ENCODE data around the gene TMEM237.

The TMEM237 gene

DNA sequence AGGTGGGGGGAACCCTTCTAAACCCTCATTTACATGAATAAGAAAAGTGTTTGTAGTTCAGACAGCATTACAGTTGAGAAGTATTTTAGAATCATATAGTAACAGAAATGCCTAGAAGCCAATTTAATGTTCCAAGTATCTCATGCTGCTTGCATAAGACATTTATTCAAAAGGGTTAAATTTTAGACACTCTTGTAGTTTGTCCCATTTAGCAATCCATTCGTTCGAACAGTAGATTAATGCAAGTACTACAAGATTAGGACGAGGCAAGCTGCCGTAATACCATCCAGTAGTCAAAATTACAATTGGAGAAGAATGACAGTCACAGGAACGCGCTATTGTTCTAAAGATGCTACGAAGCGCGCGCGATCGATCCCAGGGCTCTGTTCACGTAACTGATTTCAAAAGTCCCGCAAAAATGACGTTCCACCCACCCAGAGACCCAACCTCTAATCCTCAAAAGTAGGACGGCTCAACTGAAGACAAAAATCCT is 1.2 kb downstream of the TMEM237 start:
- DNase-seq (ENCODE audit: low spot score) = no peak

DNA sequence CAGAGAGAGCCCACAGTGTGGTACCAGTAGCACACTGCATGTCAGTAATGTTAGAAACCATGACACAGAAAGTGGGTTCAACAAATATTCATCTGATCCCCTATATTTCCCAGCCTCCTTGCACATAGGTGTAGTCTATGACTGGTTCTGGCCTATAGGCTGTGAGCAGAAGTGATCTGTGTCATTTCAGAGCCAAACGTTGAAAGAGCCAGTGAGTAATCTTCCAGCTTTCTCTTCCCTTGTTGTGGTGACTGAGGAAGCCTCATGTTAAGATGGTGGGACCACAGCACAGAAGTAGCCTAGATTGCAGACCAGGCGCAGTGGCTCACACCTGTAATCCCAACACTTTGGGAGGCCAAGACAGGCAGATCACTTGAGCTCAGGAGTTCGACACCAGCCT is 4.1 kb downstream of the TMEM237 start:
- no peak for DNase-seq (ENCODE audit: low spot score)

DNA sequence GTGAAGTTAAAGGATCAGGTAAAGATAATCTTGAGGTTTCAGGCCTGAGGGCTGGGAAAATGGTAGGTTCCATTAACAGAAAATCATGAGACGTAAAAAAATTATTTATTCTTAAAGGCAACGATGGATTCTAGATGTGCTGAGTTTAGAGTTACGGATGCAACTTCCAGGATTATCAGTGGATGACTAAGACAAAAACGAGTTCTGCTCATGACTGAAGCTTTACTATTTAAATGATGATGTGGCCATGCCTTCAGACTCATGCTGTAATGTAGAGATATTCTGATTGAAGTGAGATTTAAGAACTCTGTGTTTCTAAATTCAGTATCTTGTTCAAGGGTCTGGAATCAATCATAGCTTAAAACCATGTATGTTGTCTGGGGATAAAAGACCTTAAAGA is 5.0 kb downstream of the TMEM237 start:
- no peak for DNase-seq (ENCODE audit: low spot score)

DNA sequence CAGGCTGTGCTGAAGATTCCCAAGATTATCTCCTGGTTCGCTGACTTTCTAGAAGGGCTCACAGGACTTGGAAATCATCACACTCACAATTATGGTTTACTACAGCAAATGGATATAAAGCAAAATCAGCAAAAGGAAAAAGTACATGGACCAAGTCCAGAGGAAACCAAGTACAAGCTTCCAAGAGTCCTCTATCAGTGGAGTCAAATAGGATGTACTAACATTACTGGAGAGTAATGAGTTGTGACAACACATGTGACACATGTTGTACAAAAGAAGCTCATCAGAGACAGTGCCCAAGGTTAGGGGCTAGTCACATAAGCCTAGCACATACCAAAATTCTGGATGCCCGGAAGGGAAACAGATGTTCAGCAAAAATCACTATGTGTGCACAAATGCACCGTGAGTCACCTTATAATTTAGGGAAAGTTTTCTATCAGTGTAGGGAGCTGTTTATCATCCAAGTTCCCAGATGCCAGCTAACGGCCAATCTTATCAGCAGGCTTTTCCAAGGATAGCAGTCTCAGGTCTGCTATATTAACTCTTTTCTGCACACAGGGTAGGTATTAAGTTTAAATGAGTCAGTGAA is 9.5 kb downstream of the TMEM237 start:
- DNase-seq (ENCODE audit: low spot score) = no peak

DNA sequence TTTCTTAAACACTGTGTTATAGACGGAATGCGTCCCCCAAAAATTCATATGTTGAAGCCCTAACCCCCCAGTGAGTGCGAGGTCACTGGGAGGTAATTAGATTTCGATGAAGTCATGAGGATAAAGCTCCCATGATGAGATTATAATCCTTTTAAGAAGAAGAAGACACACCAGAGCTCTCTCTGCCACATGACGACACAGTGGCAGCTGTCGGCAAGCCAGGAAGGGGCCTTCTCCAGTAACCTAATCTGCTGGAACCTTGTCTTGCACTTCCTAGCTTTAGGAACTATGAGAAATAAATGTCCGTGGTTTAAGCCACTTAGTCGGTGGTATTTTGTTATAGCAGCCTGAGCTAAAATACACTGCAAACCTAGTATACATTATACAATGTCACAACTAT is 12.3 kb downstream of the TMEM237 start:
- DNase-seq (ENCODE audit: low spot score) = no peak

DNA sequence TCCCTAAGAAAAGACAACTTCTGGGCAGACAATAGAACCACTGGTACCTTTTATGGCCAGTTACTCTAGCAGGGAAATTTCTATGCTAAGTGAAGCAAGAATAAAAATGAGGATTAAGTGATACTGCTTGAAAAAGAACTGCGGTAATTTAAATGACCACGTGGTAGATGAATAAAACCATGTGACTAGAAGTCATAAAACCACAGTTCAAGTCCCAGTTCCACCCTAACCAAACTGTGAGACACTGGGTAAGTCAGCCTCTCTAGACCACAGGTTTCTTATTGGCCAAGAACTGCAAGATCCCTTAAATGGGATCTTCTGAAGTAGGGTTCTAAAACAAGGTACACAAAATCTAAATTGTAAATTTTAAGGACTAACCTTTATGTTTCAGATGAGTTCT is 12.7 kb downstream of the TMEM237 start:
- DNase-seq (ENCODE audit: low spot score) = no peak

DNA sequence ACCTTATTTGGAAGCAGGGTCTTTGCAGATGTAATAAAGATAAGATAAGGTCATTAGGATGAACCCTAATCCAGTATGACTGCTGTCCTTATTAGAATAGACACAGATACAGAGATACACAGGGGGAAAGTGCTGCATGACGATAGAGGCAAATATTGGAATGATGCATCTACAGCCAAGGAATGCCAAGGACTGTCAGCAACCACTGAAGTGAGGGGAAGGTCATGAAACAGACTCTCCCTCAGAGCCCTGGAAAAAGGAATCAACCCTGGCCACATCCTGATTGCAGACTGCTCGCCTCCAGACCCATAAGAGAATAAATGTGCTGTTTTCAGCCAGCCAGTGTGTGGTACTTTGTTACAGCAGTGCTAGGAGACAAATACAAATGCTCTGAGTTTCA is 14.8 kb downstream of the TMEM237 start:
- no peak for DNase-seq (ENCODE audit: low spot score)

DNA sequence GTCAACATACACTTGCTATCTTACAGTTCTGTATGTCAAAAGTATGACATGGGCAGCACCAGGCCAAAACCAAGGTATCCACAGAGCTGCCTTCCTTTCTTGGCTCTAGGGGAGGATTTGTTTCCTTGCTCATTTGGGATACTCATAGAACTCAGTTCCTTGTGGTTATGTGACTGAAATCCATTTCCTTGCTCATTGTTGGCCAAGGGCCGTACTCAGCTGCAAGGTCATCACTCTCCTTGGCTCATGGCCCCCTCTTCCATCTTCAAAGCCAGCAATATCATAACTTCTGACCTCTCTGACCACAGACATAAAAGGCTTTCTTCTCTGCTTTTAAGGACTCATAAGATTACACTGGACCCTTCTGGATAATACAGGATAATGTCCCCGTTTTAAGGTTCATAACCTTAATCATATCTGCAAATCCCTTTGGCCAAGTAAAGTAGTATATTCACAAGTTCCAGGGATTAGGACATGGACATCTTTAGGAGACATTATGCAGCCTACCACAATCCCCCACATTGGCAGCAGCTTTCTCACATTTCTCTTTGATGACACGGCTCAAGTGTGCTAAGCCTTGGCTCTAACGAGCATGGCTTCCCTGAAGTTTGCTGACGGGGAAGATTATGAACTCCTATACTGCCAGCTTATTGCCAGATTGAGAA is 20.9 kb downstream of the TMEM237 start:
- no peak for DNase-seq (ENCODE audit: low spot score)

DNA sequence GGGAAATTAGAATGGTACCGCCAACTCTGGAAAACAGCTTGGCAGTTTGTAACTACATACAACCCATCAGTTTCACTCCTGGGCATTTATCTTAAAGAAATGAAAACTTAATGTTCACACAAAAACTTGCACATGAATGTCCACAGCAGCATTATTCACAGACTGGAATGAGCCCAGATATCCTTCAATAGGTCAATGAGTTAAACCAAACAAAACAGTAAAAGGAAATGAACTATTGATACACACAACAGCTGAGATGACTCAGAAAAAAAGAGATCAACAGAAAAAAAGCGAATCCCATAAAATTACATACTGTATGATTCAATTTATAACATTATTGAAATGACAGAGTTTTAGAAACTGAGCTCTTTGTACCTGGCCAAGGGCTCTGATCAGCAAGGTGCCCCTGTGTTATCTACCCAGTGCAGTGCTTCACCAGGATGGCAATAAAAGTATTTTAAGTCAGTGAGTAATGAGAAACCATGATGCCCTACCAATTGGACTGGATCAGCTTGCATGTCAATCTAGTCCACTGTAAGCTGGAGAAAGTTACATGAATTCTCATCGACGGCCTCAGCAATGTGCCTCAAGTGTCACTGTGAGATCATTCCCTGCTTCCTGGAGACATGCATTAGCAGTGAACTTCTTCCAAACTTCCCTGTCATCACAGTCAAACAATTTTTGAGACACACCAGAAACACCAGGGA is 21.9 kb downstream of the TMEM237 start:
- DNase-seq (ENCODE audit: low spot score) = no peak

DNA sequence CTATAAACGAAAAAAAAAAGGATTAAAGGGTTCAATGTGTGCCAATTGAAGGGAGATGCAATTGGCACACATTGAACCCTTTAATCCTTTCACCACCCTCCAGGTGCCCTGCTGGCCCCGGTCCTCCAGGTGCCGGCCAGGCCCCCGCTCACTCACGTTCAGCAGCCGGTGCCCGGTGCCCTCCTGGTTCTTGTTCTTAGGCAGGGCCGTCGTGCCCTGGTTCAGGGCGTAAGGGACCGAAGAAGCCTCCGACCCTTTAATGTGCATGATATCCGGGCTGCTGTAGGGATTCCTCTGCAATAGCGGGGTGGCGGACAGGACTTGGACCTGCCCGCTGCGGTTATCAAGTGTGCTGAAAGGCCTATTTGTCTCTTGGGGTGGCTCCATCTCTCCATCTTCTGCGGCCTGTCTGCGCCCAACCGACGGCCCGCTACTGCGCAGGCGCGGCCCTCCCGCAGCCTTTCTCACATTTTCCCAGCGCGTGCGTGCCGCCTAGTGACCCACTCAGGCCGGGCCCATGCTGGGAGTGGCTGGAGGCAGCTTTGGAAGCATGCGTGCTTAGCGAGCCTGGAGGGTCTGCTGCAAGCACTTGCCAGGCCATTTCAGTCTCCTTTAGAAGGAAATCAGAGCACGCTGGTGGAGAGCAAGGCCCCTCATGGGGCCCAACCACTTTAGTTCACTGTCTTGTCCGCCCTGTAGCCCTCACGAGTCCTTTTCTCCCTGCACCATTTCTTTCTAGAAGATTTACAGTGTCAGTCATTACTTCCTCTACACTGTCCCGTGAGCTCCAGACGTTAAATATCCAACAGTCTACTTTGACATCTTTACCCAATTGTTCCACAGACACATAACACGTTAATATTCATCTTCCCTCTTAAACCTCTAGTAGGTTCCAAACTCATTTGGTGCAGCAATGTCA is 24.3 kb downstream of the TMEM237 start:
- DNase-seq (ENCODE audit: low spot score) = peak; percentile 50

DNA sequence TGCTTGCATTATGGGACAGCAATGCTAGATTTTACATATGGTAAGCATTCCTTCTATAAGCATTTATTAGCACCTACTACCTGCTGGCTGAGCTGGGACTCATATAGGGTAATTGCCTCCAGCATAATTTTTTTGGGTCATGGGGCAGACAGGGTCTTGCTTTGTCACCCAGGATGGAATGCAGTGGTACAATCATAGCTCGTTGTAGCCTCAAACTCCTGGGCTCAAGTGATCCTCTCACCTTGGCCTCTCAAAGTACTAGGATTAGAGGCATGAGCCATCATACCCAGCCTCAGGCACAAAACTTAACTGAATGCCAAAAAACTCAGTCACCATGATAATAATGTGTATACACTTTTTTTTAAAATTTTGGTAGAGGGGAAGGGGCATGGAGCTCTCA is 35.3 kb downstream of the TMEM237 start:
- DNase-seq (ENCODE audit: low spot score) = no peak

DNA sequence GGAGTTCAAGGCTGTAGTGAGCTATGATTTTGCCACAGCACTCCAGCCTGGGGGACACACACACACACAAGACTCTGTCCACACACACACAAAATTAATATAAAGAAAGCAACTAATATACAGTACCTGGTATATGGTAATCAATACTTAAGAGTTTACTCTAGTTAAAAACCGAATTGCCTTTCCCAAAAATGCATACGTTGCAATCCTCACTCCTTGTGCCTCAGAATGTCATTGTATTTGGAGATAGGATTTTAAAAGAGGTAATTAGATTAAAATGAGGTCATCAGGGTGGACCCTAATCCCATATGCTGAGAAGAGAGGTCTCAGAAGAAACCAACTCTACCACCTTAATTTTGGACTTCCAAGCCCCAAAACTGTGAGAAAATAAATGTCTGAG is 35.7 kb downstream of the TMEM237 start:
- no peak for DNase-seq (ENCODE audit: low spot score)

DNA sequence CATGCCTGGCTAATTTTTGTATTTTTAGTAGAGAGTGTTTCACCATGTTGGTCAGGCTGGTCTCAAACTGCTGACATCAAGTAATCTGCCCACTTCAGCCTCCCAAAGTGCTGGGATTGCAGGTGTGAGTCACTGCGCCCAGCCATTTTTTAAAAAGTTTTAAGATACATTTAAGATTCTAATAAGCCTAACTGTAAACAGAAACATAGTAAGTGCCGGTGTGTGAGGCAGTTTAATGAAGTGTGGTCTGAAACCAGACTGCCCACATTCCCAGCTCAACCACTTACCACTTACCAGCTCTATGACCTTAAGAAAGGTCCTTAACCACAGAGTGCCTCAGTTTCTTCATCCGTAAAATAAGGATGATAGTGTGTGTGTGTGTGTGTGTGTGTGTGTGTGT is 42.4 kb downstream of the TMEM237 start:
- no peak for DNase-seq (ENCODE audit: low spot score)

DNA sequence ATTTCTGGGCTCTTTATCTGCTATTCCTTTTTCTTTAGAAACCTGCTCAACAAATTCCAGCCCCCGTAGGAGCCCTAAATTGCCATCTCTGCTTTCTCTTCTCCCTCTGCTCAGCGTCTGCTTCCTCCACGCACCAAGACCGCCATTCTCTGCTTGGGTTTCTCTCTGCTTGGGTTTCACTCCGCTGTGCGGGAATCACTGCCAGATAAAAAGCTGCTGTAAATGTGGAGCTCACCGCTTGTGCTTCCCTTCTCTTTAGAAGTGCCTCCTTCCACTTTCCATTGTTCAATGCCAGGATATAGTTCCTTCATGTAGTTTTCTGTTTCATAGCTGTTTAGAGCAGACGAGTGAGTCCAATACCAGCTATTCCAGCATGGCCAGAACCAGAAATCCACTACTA is 45.9 kb downstream of the TMEM237 start:
- no peak for DNase-seq (ENCODE audit: low spot score)

DNA sequence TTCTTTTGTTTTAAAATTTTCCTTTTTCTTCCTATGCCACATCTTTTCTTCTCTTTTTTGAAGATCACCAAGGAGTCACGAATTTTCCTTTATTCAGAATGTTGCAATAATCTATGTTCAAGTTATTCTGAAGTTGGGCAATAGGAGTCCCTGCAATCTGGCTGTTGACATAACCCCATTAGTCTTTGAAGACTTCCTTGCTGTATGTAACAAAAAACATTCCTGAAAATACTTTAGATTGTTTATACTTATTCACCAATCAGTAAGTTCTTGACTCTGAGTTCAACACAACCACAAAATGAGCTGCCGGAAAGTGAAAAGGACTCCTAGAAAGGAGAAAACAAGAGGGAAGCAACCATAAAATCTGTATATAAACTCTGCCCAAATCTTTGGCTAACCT is 62.8 kb downstream of the TMEM237 start:
- no peak for DNase-seq (ENCODE audit: low spot score)

DNA sequence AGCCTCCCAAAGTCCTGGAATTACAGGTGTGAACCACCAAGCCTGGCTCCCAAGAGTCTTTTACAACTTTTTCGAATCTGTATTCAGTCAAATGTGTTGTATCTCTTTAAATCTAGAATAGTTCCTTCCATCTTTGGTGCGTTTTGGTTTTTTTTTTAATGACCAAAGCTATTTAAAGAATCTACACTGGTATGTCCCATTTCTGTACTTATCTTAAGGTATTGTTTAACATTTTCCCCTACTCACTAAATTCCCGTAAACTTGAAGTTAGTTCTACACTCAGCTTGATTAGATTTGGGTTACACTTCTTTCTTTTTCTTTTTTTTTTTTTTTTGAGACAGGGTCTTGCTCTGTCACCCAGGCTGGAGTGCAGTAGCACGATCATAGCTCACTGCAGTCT is 63.8 kb downstream of the TMEM237 start:
- no peak for DNase-seq (ENCODE audit: low spot score)

DNA sequence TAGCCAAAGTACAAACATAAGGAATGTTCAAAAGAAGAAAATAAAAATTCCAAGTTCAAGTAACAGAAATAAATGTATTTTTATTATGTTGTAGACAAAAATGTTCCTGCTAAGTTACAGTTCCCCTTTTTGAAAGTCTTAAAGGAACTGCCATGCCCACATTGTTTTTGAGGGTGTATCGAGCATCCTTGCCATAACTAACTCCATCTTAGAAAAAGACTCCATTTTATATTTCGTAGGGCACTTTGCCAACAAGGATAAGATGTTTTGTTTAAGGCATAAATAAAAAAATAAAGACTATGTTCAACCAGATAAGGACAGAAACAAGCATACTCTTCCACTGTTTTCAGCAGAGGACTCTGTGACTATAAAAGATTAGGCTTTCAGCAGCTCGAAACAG is 67.3 kb downstream of the TMEM237 start:
- DNase-seq (ENCODE audit: low spot score) = no peak

DNA sequence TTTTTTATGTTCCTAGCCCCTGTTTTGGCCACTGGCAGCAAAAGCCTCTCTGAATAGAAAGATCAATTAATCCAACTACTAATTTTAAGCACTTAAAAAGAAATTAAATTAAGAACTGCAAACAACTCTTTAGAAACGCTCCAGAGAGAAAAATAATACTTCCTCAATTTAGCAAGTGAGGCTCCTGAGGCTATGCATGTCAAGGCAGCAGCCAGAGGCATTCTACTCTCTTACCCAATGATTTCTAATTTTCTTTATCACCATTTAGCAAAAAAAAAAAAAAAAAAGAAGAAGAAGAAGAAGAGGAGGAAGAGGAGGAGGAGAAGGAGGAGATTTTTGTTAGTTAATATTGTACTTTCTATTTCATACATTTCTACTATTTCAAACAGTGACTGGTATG is 68.5 kb downstream of the TMEM237 start:
- DNase-seq (ENCODE audit: low spot score) = no peak

DNA sequence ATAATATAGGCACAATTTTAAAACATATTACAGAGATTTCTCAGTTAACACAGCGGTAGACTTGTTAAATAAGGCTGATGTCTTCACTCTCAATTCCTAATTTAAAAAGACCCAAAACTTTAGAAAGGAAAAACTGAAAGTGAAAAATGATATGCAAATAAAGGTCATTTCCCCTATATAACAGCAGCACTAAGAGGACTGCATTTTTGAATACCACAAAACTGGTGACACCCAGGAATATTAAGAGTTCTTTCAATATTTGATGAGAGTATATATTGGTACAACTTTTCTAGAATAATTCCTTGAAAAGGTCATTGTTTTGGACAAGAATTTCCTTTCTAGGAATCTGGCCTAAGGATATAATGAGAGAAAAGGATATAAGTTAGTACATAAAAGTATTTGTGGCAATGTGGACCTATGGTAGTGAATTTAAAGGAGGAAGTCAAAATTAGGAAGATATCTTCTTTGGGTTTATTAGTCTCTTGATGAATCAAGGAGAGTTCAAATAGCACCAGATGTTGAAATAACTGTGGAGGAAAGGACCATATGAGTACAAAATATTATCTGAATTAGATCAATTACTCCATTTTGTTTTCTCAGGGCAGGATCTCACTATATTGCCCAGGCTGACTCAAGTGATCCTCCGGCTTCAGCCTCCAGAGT is 70.3 kb downstream of the TMEM237 start:
- no peak for DNase-seq (ENCODE audit: low spot score)
